PC-3 (cell line): Measurements from ENCODE around the gene CERS2.

Experiments used
- EZH2 ChIP-seq: fragments of 300-600 bp; sonication (generic); IDR thresholded peaks from one replicate; pipeline ENCODE4 v1.6.1; 2017; ENCODE audit warnings: antibody characterized with exemption, mild to moderate bottlenecking, low read length; ENCODE audit not compliant: unreplicated experiment
- EZH2phosphoT487 ChIP-seq: fragments of 300-600 bp; sonication (generic); IDR thresholded peaks from 2 replicates; pipeline ENCODE4 v1.6.1; 2018; ENCODE audit warnings: mild to moderate bottlenecking, antibody characterized with exemption, low read length, borderline replicate concordance
- TF ChIP-seq, protein P1 (sequence below): fragments of 300-600 bp; sonication (generic); conservative IDR thresholded peaks from 2 replicates; pipeline ENCODE4 v1.5.1; 2017; ENCODE audit warnings: antibody characterized with exemption, low read depth, mild to moderate bottlenecking, low read length

DNA sequence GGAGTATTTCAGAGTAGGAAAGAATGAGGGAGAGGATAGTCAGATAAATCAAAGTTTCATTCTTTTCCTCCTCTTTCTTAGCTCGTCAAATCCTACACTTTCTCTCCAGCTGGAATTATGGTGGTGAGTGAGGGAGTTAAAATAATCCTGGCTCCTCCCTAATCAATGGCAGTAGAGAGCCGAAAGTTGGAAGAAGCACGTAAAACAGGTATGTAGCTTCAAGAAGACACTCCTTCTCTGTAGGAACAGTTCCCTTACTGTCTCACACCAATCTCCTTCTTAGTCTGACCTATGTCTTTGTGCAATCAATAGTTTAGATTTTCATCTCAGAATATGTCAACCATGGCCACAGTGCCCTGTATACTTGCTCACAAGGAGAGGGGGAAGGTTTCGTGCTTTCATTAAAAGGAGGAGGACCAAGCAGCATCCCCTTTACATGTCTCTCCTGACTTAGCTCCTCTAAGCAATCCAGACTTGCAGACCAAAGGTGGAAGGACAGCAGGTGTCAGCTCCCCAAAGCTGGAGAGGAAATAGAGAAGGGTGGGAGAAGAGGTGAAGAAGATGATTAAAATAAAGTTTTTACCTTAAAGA, 31.2 kb upstream of the CERS2 start:
- TF ChIP-seq, protein P1, sequence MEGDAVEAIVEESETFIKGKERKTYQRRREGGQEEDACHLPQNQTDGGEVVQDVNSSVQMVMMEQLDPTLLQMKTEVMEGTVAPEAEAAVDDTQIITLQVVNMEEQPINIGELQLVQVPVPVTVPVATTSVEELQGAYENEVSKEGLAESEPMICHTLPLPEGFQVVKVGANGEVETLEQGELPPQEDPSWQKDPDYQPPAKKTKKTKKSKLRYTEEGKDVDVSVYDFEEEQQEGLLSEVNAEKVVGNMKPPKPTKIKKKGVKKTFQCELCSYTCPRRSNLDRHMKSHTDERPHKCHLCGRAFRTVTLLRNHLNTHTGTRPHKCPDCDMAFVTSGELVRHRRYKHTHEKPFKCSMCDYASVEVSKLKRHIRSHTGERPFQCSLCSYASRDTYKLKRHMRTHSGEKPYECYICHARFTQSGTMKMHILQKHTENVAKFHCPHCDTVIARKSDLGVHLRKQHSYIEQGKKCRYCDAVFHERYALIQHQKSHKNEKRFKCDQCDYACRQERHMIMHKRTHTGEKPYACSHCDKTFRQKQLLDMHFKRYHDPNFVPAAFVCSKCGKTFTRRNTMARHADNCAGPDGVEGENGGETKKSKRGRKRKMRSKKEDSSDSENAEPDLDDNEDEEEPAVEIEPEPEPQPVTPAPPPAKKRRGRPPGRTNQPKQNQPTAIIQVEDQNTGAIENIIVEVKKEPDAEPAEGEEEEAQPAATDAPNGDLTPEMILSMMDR = no peak
- no peak for TF ChIP-seq EZH2
- TF ChIP-seq EZH2phosphoT487 = no peak
